ENCODE results near the gene KRTAP4-4. TPM values are rescaled to one million over a fixed set of nuclear protein-coding genes. Genes with fewer than 3 reads are reported as not detected.
"Not testable (repeated sequence)": the region's sequence is repeated elsewhere in the genome, so short reads cannot be mapped to it uniquely, and the experiment has no call there.

The KRTAP4-4 gene
- polyA plus RNA-seq (ENCODE audit: insufficient read depth in 1 of 5, insufficient read length in 5 of 5, low replicate concordance in 1 of 5), result not detected
- long read RNA-seq, donor 1, result 0 reads
- long read RNA-seq, donor 2, result 0 reads
- long read RNA-seq, donor 3, result 0 reads
- long read RNA-seq, donor 4, result 0 reads
- long read RNA-seq, donor 5, result 0 reads
- long read RNA-seq, donor 6, result 0 reads
- long read RNA-seq, donor 7, result 0 reads
- long read RNA-seq, donor 8, result 0 reads

DNA sequence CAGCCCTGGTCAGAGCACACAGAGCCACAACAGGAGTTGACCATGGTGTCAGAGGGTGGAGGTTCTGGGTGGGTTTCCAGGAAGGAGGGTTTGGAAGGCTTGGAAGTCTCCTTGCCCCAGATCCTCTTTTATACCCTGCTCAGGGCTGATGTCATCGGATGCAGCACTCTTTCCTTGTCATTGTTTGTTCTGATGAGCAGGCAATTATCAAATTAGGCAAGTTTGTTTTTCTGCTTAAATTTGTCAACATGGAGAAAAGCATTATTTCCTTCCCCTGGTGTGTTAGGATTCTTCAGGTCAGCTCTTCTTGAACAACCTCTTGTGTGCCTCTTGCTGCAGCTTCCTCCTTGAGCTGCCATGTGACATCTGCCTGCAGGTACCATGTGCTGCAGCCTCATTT, at the start of gene KRTAP4-4:
Gene KRTAP4-4, minus strand, starts transcription at position 101 of the 400 bp plus-strand sequence. Its CDS starts 57 bp downstream, at position 44.
- no peak for DNase-seq

DNA sequence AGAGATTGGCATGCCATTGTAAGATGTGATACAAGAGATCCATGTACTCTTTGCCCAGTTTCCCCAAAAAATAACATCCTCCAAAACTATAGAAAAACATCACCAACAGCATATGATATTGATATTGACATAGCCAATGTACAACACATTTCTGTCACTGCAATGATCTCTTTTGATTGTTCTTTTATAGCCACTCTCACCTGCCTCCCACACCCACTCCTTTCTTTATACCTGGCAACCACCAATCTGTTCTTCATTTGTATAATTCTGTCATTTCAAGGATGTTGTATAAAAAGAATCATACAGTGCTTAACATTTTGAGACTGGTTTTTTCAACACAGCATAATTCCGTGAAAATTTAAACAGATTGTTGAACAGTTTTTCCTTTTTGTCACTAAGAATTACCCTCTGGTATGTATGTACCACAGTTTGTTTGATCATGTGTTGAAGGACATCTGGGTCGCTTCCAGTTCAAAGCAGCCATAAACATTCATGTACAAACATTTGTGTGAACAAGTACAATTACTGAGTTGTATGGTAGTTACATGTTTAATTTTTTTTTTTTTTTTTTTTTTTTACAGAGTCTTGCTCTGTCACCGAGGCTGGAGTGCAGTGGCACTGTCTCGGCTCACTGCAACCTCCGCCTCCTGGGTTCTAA, 39.0 kb upstream of the KRTAP4-4 start:
- no peak for DNase-seq

DNA sequence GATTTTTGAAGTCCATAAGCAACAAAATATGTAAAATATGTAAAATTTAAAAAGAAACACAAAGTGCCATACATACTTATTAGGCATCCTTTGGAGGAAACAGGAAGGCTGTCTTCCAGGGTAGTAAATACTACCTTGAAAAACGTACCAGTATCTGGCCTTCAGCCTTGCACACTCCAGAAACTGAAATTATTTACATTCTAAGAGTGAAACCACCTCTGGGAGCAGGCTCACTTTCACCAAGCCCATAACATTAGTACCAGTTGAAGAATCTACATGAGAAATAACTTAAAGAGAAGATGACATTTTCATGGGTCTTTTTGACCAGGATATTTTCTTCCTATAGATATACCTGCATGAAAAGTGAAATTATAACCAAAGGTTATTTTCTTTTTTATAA, 35.5 kb upstream of the KRTAP4-4 start:
- no peak for DNase-seq

DNA sequence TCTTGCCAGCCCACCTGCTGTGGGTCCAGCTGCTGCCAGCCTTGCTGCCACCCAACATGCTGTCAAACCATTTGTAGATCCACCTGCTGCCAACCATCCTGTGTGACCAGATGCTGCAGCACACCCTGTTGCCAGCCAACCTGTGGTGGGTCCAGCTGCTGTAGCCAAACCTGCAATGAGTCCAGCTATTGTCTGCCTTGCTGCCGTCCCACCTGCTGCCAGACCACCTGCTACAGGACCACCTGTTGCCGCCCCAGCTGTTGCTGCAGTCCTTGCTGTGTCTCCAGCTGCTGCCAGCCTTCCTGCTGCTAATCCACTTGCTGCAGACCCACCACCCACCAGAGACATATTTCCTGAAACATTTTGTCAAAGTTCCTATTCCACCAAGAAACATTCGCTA, 29.8 kb upstream of the KRTAP4-4 start:
- no peak for DNase-seq

GRCh38 chr17:41189837-41190318, 29.3 kb upstream of the KRTAP4-4 start, which contains the start of gene KRTAP9-1:
TSS of gene KRTAP9-1 (plus strand) at chr17:41189887. CDS start at chr17:41189887, 0 bp downstream.
- DNase-seq, result not testable (repeated sequence)

DNA sequence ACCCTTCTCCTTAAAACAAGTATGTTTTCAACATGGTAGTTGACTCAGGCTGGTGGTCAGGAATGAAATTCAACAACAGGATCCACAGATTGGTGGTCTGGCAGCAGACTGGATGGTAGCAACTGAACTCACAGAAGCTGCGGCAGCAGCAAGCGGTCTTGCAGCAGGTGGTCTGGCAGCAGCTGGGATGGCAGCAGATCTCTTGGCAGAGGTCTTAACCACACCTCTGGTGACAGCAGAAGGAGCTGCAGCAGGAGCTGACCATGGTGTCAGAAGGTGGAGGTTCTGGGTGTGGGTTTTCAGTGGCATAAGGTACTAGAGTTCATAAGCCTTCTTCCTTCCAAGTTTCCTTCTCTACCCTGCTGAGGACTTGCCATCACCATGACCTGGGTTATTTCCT, 26.3 kb upstream of the KRTAP4-4 start:
- DNase-seq, result no peak

- DNase-seq, result no peak
Observed at GRCh38 chr17:41185001-41185400, 24.5 kb upstream of the KRTAP4-4 start.

DNA sequence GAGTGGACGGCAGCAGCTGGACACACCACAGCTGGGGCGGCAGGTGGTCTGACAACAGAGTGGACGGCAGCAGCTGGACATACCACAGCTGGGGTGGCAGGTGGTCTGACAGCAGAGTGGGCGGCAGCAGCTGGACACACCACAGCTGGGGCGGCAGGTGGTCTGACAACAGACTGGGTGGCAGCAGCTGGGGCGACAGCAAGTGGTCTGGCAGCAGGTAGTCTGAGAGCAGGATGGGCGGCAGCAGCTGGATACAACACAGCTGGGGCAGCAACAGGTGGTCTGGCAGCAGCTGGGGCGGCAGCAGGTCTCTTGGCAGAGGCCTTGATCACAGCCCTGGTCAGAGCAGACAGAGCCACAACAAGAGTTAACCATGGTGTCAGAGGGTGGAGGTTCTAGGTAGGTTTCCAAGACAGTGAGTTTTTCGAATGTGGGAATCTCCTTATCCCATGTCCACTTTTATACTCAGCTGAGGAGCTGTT, 24.0 kb upstream of the KRTAP4-4 start, which contains the start of gene KRTAP4-1:
Gene KRTAP4-1, minus strand, starts transcription at position 432 of the 482 bp plus-strand sequence. Its CDS starts 57 bp downstream, at position 375.
- no peak for DNase-seq

DNA sequence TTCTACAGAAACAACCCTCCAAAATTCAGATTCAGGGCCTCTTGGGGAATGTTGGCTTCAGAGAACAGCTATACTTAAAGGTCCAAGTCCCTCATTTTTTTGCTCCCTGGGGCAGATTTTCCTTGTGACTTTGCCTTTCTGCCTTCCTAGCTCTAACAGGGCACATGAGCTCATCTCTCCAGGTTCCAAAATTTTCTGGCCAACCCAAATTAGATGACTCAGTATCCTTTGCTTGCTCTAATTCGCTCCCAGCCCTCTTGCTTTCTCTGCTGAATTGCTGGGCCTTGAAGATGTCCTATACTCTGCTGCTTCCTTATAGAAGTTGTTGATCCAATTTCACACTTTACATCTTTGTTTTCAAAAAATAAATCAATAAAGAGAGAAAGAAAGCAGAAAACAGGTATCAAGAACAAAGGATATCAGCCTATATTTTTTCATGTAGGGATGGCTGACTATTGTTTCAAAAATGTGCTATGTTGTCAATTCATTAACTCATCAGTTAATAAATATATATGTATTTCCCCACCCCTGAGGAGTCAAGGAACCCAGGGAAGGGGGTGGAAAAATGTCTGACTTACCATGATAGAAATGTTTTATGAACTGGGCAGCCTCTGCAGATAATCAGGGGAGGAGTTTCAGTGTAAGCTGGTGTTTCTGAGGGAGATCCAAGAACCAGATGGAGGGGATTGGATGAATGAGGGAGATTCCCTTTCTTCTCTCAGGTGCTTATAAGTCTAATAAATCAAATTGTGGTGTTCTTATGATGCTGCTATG, 18.5 kb upstream of the KRTAP4-4 start:
- no peak for DNase-seq

DNA sequence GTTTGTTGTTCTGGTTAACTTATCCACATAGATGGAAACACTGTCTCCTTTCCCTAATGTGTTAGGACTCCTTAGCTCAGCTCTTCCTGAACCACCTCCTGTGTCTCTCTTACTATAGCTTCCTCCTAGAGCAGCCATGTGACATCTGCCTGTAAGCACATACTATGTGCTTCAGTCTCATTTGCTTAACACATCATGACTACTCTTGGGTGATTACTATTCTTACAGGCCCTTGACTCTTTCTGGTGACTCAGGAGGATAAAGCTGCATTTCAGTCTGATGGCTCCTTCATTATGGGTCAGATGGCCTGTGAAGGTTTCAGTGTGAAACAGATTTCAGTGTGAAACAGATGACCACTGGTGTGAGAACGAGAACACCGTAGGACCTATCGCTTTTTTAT, 17.8 kb upstream of the KRTAP4-4 start:
- DNase-seq, result no peak

DNA sequence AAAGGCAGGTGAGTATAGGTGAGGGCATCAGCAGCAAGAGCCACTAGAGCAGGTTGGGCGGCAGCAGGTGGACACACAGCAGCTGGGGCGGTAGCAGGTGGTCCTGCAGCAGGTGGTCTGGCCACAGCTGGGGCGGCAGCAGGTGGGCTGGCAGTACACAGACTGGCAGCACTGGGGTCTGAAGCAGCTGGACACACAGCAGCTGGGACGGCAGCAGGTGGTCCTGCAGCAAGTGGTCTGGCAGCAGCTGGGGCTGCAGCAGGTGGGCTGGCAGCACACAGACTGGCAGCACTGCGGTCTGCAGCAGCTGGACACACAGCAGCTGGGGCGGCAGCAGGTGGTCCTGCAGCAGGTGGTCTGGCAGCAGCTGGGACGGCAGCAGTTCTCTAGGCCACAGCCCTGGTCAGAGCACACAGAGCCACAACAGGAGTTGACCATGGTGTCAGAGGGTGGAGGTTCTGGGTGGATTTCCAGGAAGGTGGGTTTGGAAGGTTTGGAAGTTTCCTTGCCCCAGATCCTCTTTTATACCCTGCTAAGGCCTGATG, 17.3 kb upstream of the KRTAP4-4 start, which contains the start of gene KRTAP4-2:
Gene KRTAP4-2, minus strand, starts transcription at position 495 of the 545 bp plus-strand sequence. Its CDS starts 57 bp downstream, at position 438.
- no peak for DNase-seq

GRCh38 chr17:41176744-41177387, 16.3 kb upstream of the KRTAP4-4 start:
- DNase-seq, result no peak

- DNase-seq, result no peak
Observed at GRCh38 chr17:41171886-41172285, 11.3 kb upstream of the KRTAP4-4 start.

DNA sequence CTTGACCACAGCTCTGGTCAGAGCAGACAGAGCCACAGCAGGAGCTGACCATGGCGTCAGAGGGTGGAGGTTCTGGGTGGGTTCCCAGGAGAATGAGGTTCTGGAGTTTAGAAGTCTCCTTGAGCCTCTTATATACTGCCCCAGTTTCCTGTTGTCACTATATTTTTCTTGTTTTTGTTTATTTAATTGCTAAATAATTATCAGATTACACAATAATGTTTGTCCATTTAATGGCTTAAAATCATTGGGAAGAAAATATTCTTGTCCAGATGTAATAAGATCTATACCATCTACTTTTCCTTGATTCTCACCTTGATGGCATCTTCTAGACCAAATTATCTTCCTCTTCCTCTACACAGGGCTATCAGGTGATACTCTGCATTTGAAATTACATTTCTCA, 7.6 kb upstream of the KRTAP4-4 start, which contains the start of gene KRTAP4-3:
Gene KRTAP4-3, minus strand, starts transcription at position 101 of the 400 bp plus-strand sequence. Its CDS starts 49 bp downstream, at position 52.
- no peak for DNase-seq

- DNase-seq, result no peak
Observed at GRCh38 chr17:41167561-41167960, 7.0 kb upstream of the KRTAP4-4 start.

- DNase-seq, result no peak
Observed at GRCh38 chr17:41163828-41164227, 3.3 kb upstream of the KRTAP4-4 start.

DNA sequence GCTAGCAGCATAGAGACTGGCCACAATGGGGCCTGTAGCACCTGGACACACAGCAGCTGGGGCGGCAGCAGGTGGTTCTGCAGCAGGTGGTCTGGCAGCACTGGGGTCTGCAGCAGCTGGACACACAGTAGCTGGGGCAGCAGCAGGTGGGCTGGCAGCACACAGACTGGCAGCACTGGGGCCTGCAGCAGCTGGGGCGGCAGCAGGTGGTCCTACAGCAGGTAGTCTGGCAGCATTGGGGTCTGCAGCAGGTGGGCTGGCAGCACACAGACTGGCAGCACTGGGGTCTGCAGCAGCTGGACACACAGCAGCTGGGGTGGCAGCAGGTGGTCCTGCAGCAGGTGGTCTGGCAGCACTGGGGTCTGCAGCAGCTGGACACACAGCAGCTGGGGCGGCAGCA, 358 bp downstream of the KRTAP4-4 start:
- not testable (repeated sequence) for DNase-seq

DNA sequence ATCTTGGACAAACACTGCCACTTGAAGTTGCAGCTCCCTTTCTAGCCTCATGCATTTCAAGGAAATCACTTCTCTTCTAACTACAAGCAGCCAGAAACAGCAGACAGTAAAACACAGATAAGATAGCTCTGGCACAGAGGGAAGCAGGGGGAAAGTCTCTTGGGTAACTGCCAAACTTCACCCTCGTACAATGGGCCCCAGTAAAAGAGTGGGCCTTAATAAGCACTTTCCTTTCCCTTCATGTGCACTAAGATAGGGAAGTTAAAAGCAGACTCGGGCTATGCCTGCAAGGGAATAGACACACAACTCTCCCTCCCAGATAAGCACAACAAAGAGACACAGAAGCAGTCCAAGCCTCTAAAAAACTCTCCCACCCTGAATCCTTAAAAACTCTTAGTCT, 6.7 kb downstream of the KRTAP4-4 start:
- DNase-seq, result no peak

DNA sequence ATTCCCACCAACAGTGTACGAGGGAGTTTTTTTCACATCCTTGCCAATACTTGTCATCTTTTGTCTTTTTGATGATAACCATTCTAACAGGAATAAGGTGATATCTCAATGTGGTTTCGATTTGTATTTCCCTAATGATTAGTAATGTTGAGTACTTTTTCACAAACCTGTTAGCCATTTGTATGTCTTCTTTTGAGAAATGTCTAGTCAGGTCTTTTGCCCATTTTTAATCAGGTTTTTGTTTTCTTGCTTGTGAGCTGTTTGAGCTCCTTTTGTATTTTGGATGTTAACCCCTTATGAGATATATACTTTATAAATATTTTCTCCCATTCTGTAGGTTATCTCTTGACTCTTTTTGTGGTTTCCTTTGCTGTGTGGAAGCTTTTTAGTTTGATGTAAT, 9.0 kb downstream of the KRTAP4-4 start:
- DNase-seq, result no peak

DNA sequence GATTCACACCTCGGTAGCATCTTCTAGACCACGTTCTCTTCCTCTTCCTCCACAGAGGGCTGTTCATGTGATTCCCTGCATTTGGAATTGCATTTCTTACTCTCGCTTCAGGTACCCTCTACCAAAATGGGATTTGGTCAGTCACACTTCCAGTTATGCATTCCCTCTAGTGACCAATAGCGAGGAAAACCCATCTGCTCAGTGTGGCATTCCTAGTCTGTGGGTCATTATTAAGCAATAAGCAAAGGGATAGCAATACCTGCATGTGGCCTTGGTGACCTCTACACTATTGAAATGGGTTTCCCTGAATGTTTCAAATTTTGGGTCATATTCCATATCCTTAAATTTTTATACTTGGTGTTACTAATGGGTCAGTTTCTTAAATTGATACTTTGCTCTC, 10.5 kb downstream of the KRTAP4-4 start:
- DNase-seq, result no peak

GRCh38 chr17:41149652-41149985, 10.9 kb downstream of the KRTAP4-4 start, which contains the start of gene KRTAP4-5:
TSS of gene KRTAP4-5 (minus strand) at chr17:41149825. CDS start at chr17:41149767, 58 bp downstream.
- no peak for DNase-seq

Data from right lung (tissue), 10 donors.